GM12872 (cell line): Measurements from ENCODE around the gene PRKCZ.

Experiments
- TF ChIP-seq, protein P1 (sequence below): IDR thresholded peaks from 3 replicates; pipeline ENCODE4 v1.5.1; 2011; ENCODE audit warnings: low read depth, mild to moderate bottlenecking, low read length, moderate library complexity; ENCODE audit not compliant: insufficient read depth

PRKCZ gene

DNA sequence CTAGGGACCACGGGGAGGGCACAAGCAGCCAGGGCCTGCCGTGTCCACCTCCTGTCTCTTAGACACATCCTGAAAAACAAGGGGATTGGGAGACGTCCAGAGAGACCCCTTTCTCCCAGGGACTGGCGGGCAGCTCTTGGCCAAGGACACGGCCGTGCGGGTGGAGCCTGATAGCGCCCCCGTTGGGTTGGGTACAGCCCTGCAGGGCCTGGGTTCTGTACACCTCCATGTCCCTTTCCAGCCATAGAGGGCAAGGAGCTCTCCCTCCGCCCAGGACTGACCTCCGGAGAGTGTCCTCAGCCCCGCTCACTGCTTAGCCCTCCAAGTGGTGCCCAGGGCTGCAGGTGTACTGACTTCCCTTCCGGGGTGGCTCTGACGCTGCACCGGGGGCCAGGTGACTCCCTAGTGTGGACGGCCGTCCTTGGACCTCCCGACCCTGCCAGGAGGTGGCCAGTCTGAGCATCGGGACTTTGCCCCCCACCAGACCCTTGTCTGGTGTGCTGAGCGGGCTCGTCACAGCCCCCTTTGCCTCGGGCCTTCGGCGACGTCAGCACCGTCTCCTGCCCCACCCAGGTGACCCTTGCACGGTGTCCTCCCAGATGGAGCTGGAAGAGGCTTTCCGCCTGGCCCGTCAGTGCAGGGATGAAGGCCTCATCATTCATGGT lies 5.8 kb downstream of the PRKCZ start:
- TF ChIP-seq, protein P1, sequence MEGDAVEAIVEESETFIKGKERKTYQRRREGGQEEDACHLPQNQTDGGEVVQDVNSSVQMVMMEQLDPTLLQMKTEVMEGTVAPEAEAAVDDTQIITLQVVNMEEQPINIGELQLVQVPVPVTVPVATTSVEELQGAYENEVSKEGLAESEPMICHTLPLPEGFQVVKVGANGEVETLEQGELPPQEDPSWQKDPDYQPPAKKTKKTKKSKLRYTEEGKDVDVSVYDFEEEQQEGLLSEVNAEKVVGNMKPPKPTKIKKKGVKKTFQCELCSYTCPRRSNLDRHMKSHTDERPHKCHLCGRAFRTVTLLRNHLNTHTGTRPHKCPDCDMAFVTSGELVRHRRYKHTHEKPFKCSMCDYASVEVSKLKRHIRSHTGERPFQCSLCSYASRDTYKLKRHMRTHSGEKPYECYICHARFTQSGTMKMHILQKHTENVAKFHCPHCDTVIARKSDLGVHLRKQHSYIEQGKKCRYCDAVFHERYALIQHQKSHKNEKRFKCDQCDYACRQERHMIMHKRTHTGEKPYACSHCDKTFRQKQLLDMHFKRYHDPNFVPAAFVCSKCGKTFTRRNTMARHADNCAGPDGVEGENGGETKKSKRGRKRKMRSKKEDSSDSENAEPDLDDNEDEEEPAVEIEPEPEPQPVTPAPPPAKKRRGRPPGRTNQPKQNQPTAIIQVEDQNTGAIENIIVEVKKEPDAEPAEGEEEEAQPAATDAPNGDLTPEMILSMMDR: no peak

DNA sequence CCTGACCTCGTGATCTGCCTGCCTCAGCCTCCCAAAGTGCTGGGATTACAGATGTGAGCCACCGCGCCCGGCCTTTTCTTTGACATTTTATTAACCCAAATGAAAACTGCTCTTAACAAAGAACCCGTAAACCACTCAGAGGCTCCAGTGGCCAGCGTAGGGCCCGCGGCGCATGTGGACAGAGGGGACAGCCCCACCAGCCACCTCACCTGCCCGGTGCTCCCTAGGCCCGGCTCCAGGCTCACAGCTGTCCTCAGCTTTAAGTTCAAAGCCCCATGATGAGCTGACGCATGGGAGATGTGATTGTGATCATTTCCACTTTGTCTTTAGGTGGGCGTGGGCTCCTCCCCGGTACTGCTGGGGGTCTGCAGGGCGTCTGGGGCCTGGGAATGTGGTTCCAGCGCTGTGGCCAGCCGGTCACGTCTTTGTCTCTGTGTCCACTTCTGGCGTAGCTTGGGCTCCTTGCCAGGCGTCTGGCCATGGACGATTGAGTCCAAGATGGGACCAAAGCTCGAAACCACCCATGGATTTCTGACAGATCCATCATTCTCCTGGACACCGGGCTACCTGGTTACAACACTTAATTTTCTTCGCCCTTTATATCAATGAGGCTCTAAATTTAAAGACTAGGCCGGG lies 6.9 kb downstream of the PRKCZ start:
- TF ChIP-seq, protein P1: no peak

DNA sequence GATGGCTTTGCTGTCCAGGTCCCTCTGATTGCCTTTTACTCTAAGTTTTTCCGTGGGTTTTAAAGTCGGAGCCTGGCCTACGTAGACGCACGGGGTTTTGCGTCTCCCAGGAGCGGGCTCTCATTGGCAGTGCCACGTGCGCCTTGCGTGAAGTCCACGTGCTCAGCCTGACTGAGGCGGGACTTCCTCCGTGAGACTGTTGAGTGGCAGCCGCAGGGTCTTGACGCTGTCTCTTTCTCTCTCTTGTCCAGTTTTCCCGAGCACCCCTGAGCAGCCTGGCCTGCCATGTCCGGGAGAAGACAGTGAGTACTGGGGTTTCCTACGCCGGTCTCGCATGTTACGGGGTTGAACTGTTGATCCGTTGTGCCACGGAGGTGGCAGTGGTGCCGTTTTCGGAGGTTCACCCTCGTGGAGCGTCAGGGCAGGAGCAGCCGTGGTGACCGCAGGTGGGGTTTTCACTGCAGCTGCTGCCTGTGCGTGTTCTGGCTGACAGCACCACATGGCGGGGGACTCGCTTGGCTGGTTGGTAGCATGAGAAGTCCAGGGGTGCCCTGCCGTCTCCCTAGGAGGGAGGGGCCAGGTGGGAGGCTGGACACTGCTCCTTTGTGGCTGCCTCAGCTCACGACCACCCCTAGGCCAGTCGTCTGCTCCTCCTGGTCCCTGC lies 9.2 kb downstream of the PRKCZ start:
- TF ChIP-seq, protein P1: no peak

DNA sequence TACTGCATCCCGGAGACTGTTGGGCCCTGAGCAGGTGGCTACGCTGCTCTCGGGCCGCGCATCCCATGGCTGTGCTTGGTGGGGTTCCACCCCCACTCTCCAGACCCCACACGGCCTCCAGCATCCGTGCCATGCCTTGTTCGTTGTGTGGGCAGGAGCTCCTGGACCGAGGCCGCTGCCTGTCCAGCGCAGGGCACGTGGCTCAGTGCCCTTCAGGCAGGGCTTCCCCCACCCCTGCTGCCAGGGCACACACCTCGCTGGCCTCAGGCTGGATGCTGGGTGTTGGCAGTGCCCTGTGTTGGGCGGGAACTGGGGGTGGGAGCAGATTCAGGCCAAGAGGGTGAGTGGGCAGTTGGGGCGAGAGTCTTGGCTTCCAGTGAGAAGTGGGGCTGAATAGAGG lies 9.9 kb downstream of the PRKCZ start:
- TF ChIP-seq, protein P1: no peak

DNA sequence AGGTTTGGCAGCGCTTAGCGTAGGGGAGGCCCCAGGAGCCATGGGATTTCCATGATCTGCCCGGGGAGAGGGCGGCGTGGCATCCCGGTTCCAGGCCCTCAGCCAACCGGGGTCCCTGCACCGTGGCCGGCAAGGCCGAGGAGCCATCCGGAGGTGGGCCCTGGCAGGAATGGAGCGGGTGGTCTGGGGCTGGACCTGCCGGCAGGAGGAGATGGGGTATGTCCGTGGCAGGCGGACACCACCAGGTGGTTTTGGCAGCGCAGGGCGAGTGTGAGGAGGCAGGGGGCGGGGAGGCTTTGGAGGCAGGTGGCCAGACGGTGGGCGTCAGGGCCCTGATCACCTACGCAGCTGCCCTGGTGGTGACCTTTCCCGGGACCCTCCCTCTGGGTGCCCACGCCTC lies 10.3 kb downstream of the PRKCZ start:
- TF ChIP-seq, protein P1: no peak

DNA sequence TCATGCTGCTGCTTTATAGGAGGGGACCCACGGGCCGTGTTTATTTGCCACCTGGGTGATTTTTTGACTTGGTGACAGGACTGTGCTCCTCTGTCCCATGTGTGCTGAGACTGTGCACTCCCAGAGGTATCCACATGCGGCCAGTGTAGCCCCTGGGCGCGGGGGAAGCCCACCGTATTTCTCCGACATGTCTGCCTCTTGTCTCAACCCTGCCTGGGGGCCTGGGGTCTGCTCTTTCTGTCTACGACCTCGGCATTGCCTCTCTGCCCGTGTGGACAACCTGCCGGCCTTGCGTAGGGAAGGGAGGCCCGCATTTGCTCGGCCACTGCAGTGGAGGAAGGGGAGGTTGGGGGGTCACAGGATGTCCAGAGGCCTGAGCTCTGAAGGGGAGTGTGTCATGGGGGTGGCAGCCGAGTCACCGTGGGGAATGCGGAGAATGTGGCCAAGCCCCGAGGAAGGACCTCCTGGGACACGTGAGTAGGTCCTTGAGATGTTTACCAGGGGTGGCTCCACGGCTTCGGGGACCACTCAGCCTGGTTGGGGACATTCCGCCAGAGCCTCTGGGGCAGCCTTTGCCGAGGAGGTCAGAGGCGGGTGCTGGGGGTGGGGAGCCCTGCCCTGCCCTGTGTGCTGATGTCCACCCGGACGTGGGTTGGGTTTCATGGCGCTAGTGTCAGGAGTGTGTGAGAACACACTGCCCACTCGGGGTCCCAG lies 11.0 kb downstream of the PRKCZ start:
- TF ChIP-seq, protein P1: no peak

DNA sequence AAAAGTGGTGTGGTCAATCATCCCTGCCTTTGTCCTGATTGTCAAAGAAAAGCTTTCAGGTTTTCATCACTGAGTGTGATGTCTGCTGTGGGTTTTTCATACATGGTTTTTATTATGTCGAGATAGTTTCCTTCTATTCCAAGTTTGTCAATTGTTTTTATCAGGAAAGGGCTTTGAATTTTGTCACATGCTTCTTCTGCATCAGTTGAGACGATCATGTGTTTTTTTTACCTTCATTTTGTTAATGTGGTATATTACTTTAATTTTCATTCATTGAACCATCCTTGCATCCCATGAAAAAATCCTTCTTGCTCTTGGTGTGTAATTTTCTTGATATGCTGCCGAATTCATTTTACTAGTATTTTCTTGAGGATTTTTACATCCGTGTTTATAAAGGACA lies 15.5 kb downstream of the PRKCZ start:
- TF ChIP-seq, protein P1: no peak
